ENCODE measurements around the gene FAM47E. TPM values are rescaled to one million over a fixed set of nuclear protein-coding genes. Genes with fewer than 3 reads are reported as not detected.

Gene FAM47E
- total and polyA plus RNA-seq, 2 of the 8 experiments (the other 6 are each of a cell fraction or from before 2014, with no cell fraction given), result 1.3 to 1.4 TPM

GRCh38 chr4:76235407-76235806 lies 16.1 kb upstream of the FAM47E start:
- Histone ChIP-seq H3K23ac (ENCODE audit: insufficient read length) (no peak overlapping the region), H3K36me3 (ENCODE audit: control insufficient read depth in 2 of 4, insufficient read depth in 4 of 4, low read length in 3 of 4) (peaks cover 0 to 7% (median 0%) of the 10 kb centered on the region in 4 experiments; a peak in 2 of 8 replicates), H3K79me2 (ENCODE audit: control insufficient read depth in 1 of 2, insufficient read depth in 2 of 2, low read length in 2 of 2) (peaks cover 0 to 12% of the 10 kb centered on the region in 2 experiments; a peak in 1 of 4 replicates), H3K23me2 (ENCODE audit: low read depth, low read length) (no peaks in the 10 kb centered on the region), H2AFZ (ENCODE audit: low read length) (no peak overlapping the region), H4K91ac (replicated peaks; ENCODE audit: insufficient read length, low read length) (no peak overlapping the region), H3K79me1 (ENCODE audit: low read depth, low read length) (no peaks in the 10 kb centered on the region), H3K18ac (ENCODE audit: extremely low read depth, low read length) (no peak overlapping the region; the same call in 1 of the 2 replicates), H4K20me1 (replicated peaks in 1 of 2; ENCODE audit: control insufficient read depth in 1 of 2, insufficient read depth in 2 of 2, low read length in 2 of 2) (no peaks in the 10 kb centered on the region), H3K27me3 (replicated peaks in 1 of 4; ENCODE audit: control insufficient read depth in 3 of 4, extremely low read depth in 1 of 4, insufficient read depth in 3 of 4, low read length in 3 of 4) (no peaks in the 10 kb centered on the region), H3K4ac (replicated peaks; ENCODE audit: insufficient read length, low read depth, low read length) (no peak overlapping the region), H3K56ac (replicated peaks; ENCODE audit: insufficient read length, low read depth, low read length) (no peak overlapping the region), H3K9ac (replicated peaks in 1 of 4; ENCODE audit: extremely low read depth in 1 of 4, low read depth in 3 of 4, low read length in 3 of 4) (no peak overlapping the region), H2BK20ac (ENCODE audit: low read length) (no peak overlapping the region), H3K4me3 (ENCODE audit: extremely low read depth in 1 of 4, insufficient read depth in 2 of 4, low read depth in 3 of 4, low read length in 4 of 4) (peak overlapping the region in 1 of 4 experiments; percentile 32; a peak in 1 of 8 replicates), H3K14ac (ENCODE audit: insufficient read length) (no peak overlapping the region), H3K9me3 (ENCODE audit: insufficient read depth in 2 of 2, low read depth in 1 of 2, low read length in 1 of 2) (peaks cover 3 to 6% of the 10 kb centered on the region in 2 experiments; a peak in 2 of 4 replicates), H2BK120ac (replicated peaks; ENCODE audit: low read depth, low read length) (no peak overlapping the region), H2AK5ac (ENCODE audit: low read depth, low read length) (no peak overlapping the region), H3K4me1 (replicated peaks in 1 of 4; ENCODE audit: control insufficient read depth in 3 of 4, insufficient read depth in 4 of 4, low read length in 3 of 4) (peaks cover 3 to 9% (median 5%) of the 10 kb centered on the region in 4 experiments; a peak in 6 of 7 replicates), H3K27ac (ENCODE audit: low read depth, low read length) (peak overlapping the region; percentile 35; the same call in 1 of the 2 replicates), H3K4me2 (ENCODE audit: insufficient read depth in 1 of 2, low read depth in 2 of 2, low read length in 2 of 2) (peak overlapping the region; percentile 41; a peak in 3 of 4 replicates), H4K8ac (ENCODE audit: extremely low read depth, insufficient read depth, low read length) (no peak overlapping the region), H2BK15ac (ENCODE audit: low read length) (no peak overlapping the region), H2BK5ac (ENCODE audit: low read depth, low read length) (no peak overlapping the region), H4K5ac (ENCODE audit: insufficient read length, low read depth, low read length) (no peak overlapping the region), H2BK12ac (ENCODE audit: low read depth, low read length) (no peak overlapping the region)
- FAIRE-seq, result no peak
- CTCF ChIA-PET (ENCODE audit: partially characterized antibody), result interaction anchor here (0.6 to 1.8 kb wide), 8 partner anchors 11 to 1574 kb away, joined by 3 to 7 read pairs (median 4); no protein-coding TSS in a partner anchor
- WGBS, 2 experiments (ENCODE audit: extremely low coverage in 1 of 2, insufficient coverage in 1 of 2, insufficient read length in 1 of 2, insufficient replicate concordance in 2 of 2, low coverage in 1 of 2, low lambda C conversion rate in 2 of 2, missing lambda C conversion rate in 1 of 2), result 89% methylated on average over 2 of the region's 2 CpGs; no CpG with 5 or more reads in 1 of the 2 experiments
- TF ChIP-seq SP1 (IDR thresholded peaks at IDR 0.05; ENCODE audit: low read depth, low read length) (no peak), EGR1 (IDR thresholded peaks at IDR 0.05; ENCODE audit: borderline replicate concordance, low read depth, low read length) (no peak), GTF2F1 (IDR thresholded peaks at IDR 0.05; ENCODE audit: borderline replicate concordance, low read depth, low read length) (no peak)
- POLR2A ChIA-PET (ENCODE audit: partially characterized antibody), result interaction anchor here (0.9 to 1.0 kb wide), 2 partner anchors 21 to 22 kb away, joined by 3 to 5 read pairs; partner anchors contain the start of gene SCARB2
- no peak for DNase-seq (ENCODE audit: low read depth in 1 of 2, low spot score in 2 of 2)

Data from H1 (cell line).